GM12878 (cell line): ENCODE results near the gene ETAA1.

Source experiments
- EP300 ChIP-seq, 2 experiments: fragments of 150-350 bp in 1 of 2; IDR thresholded peaks; 2 replicates each; pipeline ENCODE4 v1.6.1; 2011 to 2012; ENCODE audit warnings: low read depth in 2 of 2, low read length in 2 of 2, borderline replicate concordance in 1 of 2, improper control_type of control experiment in 1 of 2, inconsistent platforms in 1 of 2; ENCODE audit not compliant: control insufficient read depth in 1 of 2
- NBN ChIP-seq: fragments of 450-650 bp; IDR thresholded peaks from 2 replicates; pipeline ENCODE4 v1.6.1; 2016
- TF ChIP-seq, protein P1 (sequence below), 3 experiments: IDR thresholded peaks in 2 of 3; conservative IDR thresholded peaks in 1 of 3; 2 replicates each; pipeline ENCODE4 v1.5.1; 2011; ENCODE audit warnings: low read depth in 3 of 3, low read length in 3 of 3, mild to moderate bottlenecking in 3 of 3, control low read depth in 2 of 3, moderate library complexity in 2 of 3, inconsistent platforms in 1 of 3, mixed read lengths in 1 of 3; ENCODE audit not compliant: control insufficient read depth in 2 of 3, insufficient read depth in 1 of 3; ENCODE audit errors: extremely low read depth in 1 of 3

DNA sequence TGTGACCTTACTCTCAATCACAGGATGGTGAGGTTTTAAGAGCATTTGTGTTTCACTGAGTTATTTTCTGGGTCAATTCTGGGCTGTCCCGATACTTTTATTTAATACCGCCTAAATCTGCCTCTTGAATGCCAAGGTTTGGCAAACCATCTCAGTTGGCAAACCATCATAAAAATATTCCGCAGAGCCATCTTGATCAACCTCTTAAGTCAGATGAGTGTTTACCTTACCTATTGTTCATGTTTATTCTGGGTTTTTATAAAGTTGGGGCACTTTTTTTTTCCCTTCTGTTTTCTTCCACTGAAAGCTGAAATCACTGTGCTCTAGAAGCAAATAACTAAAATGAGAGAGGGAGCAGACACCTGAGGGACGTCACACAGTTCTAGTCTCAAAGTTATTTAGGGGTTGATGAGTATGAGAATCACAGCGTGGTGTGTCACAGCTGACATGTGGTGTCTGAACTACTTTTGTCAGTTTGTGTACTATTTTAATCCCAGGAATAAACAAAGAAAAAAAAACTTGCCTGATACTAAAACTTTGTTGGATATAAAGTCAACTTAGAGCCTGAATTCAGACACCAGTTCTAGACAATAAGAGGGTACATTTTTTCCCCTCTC, 48.6 kb downstream of the ETAA1 start:
- TF ChIP-seq, protein P1, sequence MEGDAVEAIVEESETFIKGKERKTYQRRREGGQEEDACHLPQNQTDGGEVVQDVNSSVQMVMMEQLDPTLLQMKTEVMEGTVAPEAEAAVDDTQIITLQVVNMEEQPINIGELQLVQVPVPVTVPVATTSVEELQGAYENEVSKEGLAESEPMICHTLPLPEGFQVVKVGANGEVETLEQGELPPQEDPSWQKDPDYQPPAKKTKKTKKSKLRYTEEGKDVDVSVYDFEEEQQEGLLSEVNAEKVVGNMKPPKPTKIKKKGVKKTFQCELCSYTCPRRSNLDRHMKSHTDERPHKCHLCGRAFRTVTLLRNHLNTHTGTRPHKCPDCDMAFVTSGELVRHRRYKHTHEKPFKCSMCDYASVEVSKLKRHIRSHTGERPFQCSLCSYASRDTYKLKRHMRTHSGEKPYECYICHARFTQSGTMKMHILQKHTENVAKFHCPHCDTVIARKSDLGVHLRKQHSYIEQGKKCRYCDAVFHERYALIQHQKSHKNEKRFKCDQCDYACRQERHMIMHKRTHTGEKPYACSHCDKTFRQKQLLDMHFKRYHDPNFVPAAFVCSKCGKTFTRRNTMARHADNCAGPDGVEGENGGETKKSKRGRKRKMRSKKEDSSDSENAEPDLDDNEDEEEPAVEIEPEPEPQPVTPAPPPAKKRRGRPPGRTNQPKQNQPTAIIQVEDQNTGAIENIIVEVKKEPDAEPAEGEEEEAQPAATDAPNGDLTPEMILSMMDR (IDR thresholded peaks at IDR 0.05 in 2 of 3, conservative IDR thresholded peaks at IDR 0.05 in 1 of 3; ENCODE audit: control insufficient read depth in 2 of 3, extremely low read depth in 1 of 3, insufficient read depth in 1 of 3, low read depth in 3 of 3, low read length in 3 of 3) = no peak
- TF ChIP-seq NBN = no peak
- no peak for TF ChIP-seq EP300 (IDR thresholded peaks at IDR 0.05; ENCODE audit: borderline replicate concordance in 1 of 2, control insufficient read depth in 1 of 2, low read depth in 2 of 2, low read length in 2 of 2)
